HG03175 (cell line): ENCODE measurements around the gene VCAN.

Experiments used
- ATAC-seq: cut with Tn5 transposase; IDR thresholded peaks from one replicate; pipeline ENCODE4 v1.9.1; 2021; ENCODE audit warnings: mild to moderate bottlenecking, moderate library complexity; ENCODE audit not compliant: unreplicated experiment

VCAN gene

GRCh38 chr5:83494087-83494620 lies 22.6 kb downstream of the VCAN start:
- ATAC-seq, result no peak

- ATAC-seq, result no peak
Measured at GRCh38 chr5:83494666-83495065, 23.1 kb downstream of the VCAN start.

- ATAC-seq, result no peak
Measured at GRCh38 chr5:83496626-83497025, 25.1 kb downstream of the VCAN start.

- ATAC-seq, result no peak
Measured at GRCh38 chr5:83498585-83498984, 27.0 kb downstream of the VCAN start.

GRCh38 chr5:83503662-83504061 lies 32.1 kb downstream of the VCAN start:
- no peak for ATAC-seq

GRCh38 chr5:83507431-83507830 lies 35.9 kb downstream of the VCAN start:
- no peak for ATAC-seq

GRCh38 chr5:83509540-83509939 lies 38.0 kb downstream of the VCAN start:
- no peak for ATAC-seq

- peak; percentile 83 for ATAC-seq
Measured at GRCh38 chr5:83510260-83510659, 38.7 kb downstream of the VCAN start.

- ATAC-seq, result no peak
Measured at GRCh38 chr5:83512061-83512745, 40.7 kb downstream of the VCAN start.

- no peak for ATAC-seq
Measured at GRCh38 chr5:83513081-83513480, 41.5 kb downstream of the VCAN start.

GRCh38 chr5:83513491-83513890 lies 41.9 kb downstream of the VCAN start:
- ATAC-seq, result no peak

GRCh38 chr5:83516377-83516776 lies 44.8 kb downstream of the VCAN start:
- no peak for ATAC-seq

GRCh38 chr5:83517072-83517687 lies 45.6 kb downstream of the VCAN start:
- ATAC-seq, result no peak

- ATAC-seq, result no peak
Measured at GRCh38 chr5:83517688-83518085, 46.1 kb downstream of the VCAN start.

- ATAC-seq, result no peak
Measured at GRCh38 chr5:83518319-83519061, 46.9 kb downstream of the VCAN start.

- ATAC-seq, result no peak
Measured at GRCh38 chr5:83522446-83522845, 50.9 kb downstream of the VCAN start.

- no peak for ATAC-seq
Measured at GRCh38 chr5:83523929-83524328, 52.4 kb downstream of the VCAN start.

GRCh38 chr5:83524345-83524744 lies 52.8 kb downstream of the VCAN start:
- ATAC-seq, result no peak

GRCh38 chr5:83524991-83525390 lies 53.4 kb downstream of the VCAN start:
- no peak for ATAC-seq

- no peak for ATAC-seq
Measured at GRCh38 chr5:83526289-83526688, 54.7 kb downstream of the VCAN start.

GRCh38 chr5:83527221-83527620 lies 55.7 kb downstream of the VCAN start:
- no peak for ATAC-seq
